ENCODE measurements around the gene TANK.
"Not testable (repeated sequence)": the region's sequence is repeated elsewhere in the genome, so short reads cannot be mapped to it uniquely, and the experiment has no call there.

Gene TANK

GRCh38 chr2:161243312-161243711, 83.1 kb downstream of the TANK start:
- no peak for DNase-seq (ENCODE audit: low read depth)
- no peak overlapping the region for H3K4me3 ChIP-seq (ENCODE audit: control insufficient read depth, low read depth, low read length)
- TF ChIP-seq CTCF (conservative IDR thresholded peaks at IDR 0.05; ENCODE audit: control insufficient read depth, insufficient read depth, low read depth, low read length) = no peak

- no peak for TF ChIP-seq CTCF (conservative IDR thresholded peaks at IDR 0.05; ENCODE audit: control insufficient read depth, insufficient read depth, low read depth, low read length)
- no peak for DNase-seq (ENCODE audit: low read depth)
- H3K4me3 ChIP-seq (ENCODE audit: control insufficient read depth, low read depth, low read length) = no peak overlapping the region
Measured at GRCh38 chr2:161243905-161244304, 83.7 kb downstream of the TANK start.

GRCh38 chr2:161244387-161245260, 84.4 kb downstream of the TANK start:
- DNase-seq (ENCODE audit: low read depth); H3K4me3 ChIP-seq (ENCODE audit: control insufficient read depth, low read depth, low read length): not testable (repeated sequence)

GRCh38 chr2:161245261-161245553, 85.0 kb downstream of the TANK start:
- DNase-seq (ENCODE audit: low read depth) = no peak
- no peak overlapping the region for H3K4me3 ChIP-seq (ENCODE audit: control insufficient read depth, low read depth, low read length)
- TF ChIP-seq CTCF (conservative IDR thresholded peaks at IDR 0.05; ENCODE audit: control insufficient read depth, insufficient read depth, low read depth, low read length) = no peak

GRCh38 chr2:161245671-161246070, 85.4 kb downstream of the TANK start:
- no peak for TF ChIP-seq CTCF (conservative IDR thresholded peaks at IDR 0.05; ENCODE audit: control insufficient read depth, insufficient read depth, low read depth, low read length)
- H3K4me3 ChIP-seq (ENCODE audit: control insufficient read depth, low read depth, low read length) = no peak overlapping the region
- no peak for DNase-seq (ENCODE audit: low read depth)

- no peak for DNase-seq (ENCODE audit: low read depth)
- no peak for TF ChIP-seq CTCF (conservative IDR thresholded peaks at IDR 0.05; ENCODE audit: control insufficient read depth, insufficient read depth, low read depth, low read length)
- no peak overlapping the region for H3K4me3 ChIP-seq (ENCODE audit: control insufficient read depth, low read depth, low read length)
Measured at GRCh38 chr2:161246281-161246680, 86.1 kb downstream of the TANK start.

GRCh38 chr2:161250864-161251436, 90.7 kb downstream of the TANK start:
- peak; percentile 75 for TF ChIP-seq CTCF (conservative IDR thresholded peaks at IDR 0.05; ENCODE audit: control insufficient read depth, insufficient read depth, low read depth, low read length)
- DNase-seq (ENCODE audit: low read depth) = peak; percentile 51
- no peak overlapping the region for H3K4me3 ChIP-seq (ENCODE audit: control insufficient read depth, low read depth, low read length)
